Measurements from ENCODE around the gene SLC36A3. TPM values are rescaled to one million over a fixed set of nuclear protein-coding genes. Genes with fewer than 3 reads are reported as not detected.
"Not testable (repeated sequence)": the region's sequence is repeated elsewhere in the genome, so short reads cannot be mapped to it uniquely, and the experiment has no call there.

SLC36A3 gene
- total RNA-seq, 2 experiments from 2014 or later = not detected

DNA sequence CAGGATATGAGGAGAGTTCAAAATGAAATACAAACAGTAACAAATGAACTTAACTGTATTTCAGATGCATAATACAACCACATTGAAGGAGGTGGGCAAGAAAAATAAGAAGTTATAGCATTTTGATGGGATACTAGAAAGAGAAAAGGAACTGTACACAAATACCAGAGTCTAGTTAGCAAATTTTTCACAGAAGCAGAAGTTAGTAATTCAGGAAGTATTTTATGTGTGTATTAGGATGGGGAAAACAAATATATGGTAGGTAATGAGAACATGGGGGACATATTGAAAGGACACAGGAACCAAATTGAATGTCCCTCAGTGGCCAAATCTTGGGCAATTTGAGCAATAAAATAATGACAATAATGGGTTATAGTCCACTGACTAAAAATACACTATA lies 32.2 kb downstream of the SLC36A3 start:
- Mint-ChIP-seq H3K4me3 (no peak overlapping the region), H3K27ac (no peak overlapping the region), H3K27me3 (peaks cover 3% of the 10 kb centered on the region), H3K9me3 (no peaks in the 10 kb centered on the region), H3K4me1 (no peaks in the 10 kb centered on the region), H3K36me3 (ENCODE audit: low read depth) (peaks cover 19% of the 10 kb centered on the region)
- ChIA-PET CTCF (no interaction called here), POLR2A (no interaction called here)
- DNase-seq = no peak

DNA sequence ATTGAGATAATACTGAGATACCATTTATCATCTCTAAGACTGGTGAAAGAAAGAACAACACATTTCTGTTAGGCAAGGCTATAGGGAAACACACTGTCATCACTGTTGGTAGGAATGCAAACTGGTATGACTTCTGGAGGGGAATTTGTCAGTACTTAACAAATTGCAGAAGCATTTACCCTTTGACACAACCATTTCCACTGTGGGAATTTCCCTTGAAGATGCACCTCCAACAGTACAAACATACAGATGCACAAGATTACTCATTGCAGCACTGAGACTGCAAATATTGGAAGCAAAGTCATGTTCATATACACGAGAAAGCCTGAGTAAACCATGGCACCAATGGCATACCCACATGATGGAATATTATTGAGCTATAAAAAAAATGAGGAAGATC lies 33.0 kb downstream of the SLC36A3 start:
- H3K27ac Mint-ChIP-seq = no peak overlapping the region
- H3K27me3 Mint-ChIP-seq = no peaks in the 10 kb centered on the region
- ChIA-PET POLR2A (no interaction called here), CTCF (no interaction called here)
- H3K4me1 Mint-ChIP-seq = no peaks in the 10 kb centered on the region
- no peaks in the 10 kb centered on the region for H3K9me3 Mint-ChIP-seq
- no peak for DNase-seq
- H3K4me3 Mint-ChIP-seq = no peak overlapping the region
- peaks cover 22% of the 10 kb centered on the region for H3K36me3 Mint-ChIP-seq (ENCODE audit: low read depth)

DNA sequence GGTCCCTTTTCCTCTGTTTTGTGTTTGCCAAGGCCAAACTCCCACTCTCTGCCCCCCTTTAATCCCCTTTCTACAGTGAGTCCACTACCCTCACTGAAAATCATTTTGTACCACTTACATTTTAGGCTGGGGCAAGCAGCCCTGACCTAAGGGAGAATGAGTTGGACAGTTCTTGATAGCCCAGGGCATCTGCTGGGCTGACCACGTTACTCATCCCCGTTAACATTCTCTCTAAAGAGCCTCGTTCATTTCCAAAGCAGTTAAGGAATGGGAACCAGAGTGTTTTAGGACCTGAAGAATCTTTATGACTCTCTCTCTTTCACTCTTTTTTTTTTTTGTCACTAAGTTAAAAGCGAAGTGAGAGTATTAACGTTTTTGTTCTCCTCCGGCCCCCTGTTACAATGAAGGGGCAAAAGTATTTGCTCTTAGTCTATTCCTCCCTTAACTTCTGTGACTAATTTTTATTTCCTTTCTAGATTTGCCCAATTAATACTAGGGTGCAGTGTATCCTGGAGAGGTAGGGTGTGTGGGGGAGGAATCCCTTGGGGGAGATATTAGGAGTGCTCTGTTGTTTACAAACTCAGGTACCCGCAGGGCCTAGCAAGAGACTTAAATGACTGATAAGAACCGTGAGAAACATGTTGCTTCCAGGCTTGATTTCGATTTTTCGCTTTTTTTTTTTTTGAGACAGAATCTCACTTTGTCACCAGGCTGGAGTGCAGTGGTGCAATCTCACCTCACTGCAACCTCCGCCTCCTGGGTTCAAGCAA lies 35.9 kb downstream of the SLC36A3 start:
- no peak for DNase-seq
- Mint-ChIP-seq H3K36me3 (ENCODE audit: low read depth) (peaks cover 26% of the 10 kb centered on the region), H3K27me3 (no peaks in the 10 kb centered on the region), H3K27ac (no peak overlapping the region), H3K4me1 (peaks cover 12% of the 10 kb centered on the region), H3K9me3 (no peaks in the 10 kb centered on the region), H3K4me3 (no peak overlapping the region)
- POLR2A ChIA-PET = no interaction called here
- CTCF ChIA-PET = interaction anchor here (1.4 kb wide), 1 partner anchor 14 kb away, joined by 5 read pairs; no protein-coding TSS in a partner anchor

DNA sequence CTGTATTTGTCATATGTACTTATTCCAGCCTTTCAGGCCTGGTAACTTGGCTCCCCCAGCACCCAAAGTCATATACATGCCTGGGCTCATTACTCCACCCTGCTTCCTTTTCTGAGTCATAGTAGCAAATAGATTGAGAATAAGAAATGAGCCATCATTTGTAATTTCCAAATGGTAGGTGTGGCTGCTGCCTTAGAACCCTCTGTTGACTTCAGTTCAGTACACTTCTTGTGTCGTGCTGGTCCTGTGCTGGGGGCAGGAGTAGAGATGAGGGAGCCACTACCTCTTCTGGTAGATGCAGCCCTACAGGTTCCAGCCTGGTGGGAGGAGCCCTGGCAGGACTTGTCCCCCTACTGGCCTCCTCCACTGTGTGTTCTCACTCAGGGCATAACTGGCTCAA lies 39.5 kb downstream of the SLC36A3 start:
- no peak for DNase-seq
- ChIA-PET CTCF (interaction anchor here (2.7 kb wide), 1 partner anchor 11 kb away, joined by 13 read pairs; the partner anchor contains the start of gene GM2A), POLR2A (no interaction called here)
- Mint-ChIP-seq H3K4me3 (no peak overlapping the region), H3K4me1 (peaks cover 12% of the 10 kb centered on the region), H3K36me3 (ENCODE audit: low read depth) (peaks cover 26% of the 10 kb centered on the region), H3K27ac (peak overlapping the region; percentile 20), H3K27me3 (no peaks in the 10 kb centered on the region), H3K9me3 (no peaks in the 10 kb centered on the region)

DNA sequence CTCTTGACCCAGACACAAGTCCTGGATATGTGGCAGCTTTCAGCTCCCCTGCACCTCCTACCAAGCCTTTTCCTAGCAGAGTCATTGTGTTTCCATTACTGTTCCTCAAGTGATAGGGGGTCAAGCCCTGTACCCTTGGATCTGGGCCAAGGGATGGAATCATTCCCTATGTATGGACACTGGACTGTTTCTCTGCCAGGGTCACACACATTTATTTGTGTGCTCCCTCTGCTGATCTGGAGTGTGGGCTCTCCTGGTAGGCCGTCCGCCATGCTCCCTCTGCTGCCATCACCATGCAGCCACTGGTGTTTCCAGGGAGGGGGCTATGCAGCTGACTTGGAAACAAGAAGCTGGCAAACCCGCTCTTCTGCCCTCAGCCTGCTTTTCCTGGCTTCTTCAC lies 41.0 kb downstream of the SLC36A3 start:
- H3K27ac Mint-ChIP-seq = no peak overlapping the region
- DNase-seq = no peak
- H3K27me3 Mint-ChIP-seq = no peaks in the 10 kb centered on the region
- H3K4me3 Mint-ChIP-seq = no peak overlapping the region
- ChIA-PET CTCF (interaction anchor here (0.7 to 1.8 kb wide), 2 partner anchors 11 to 768 kb away, joined by 4 to 5 read pairs; no protein-coding TSS in a partner anchor), POLR2A (no interaction called here)
- H3K9me3 Mint-ChIP-seq = no peaks in the 10 kb centered on the region
- H3K36me3 Mint-ChIP-seq (ENCODE audit: low read depth) = peaks cover 18% of the 10 kb centered on the region
- peaks cover 12% of the 10 kb centered on the region for H3K4me1 Mint-ChIP-seq

DNA sequence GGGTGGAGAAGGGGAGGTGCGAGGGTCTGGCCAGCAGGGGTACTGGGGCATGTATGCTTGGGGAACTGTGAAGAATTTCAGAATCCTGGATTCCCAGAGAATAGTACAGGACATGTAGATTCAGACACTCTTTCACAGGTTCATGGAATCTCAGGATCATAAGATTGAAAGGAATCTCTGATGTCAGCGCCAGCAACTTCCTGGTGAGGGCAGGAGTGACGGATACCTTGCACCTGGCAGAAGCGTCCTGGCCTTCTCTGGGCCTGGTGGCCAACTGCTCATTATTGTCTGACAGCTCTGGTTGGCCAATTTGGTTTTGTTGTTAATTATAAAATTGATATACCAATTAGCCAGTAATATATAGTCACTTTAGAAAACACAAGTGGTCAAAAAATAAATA lies 43.6 kb downstream of the SLC36A3 start:
- Mint-ChIP-seq H3K4me3 (no peak overlapping the region), H3K27me3 (no peaks in the 10 kb centered on the region), H3K36me3 (ENCODE audit: low read depth) (peaks cover 2% of the 10 kb centered on the region), H3K9me3 (no peaks in the 10 kb centered on the region), H3K27ac (no peak overlapping the region), H3K4me1 (peaks cover 17% of the 10 kb centered on the region)
- ChIA-PET POLR2A (interaction anchor here (0.7 kb wide), 1 partner anchor 37 kb away, joined by 3 read pairs; no protein-coding TSS in a partner anchor), CTCF (no interaction called here)
- no peak for DNase-seq

DNA sequence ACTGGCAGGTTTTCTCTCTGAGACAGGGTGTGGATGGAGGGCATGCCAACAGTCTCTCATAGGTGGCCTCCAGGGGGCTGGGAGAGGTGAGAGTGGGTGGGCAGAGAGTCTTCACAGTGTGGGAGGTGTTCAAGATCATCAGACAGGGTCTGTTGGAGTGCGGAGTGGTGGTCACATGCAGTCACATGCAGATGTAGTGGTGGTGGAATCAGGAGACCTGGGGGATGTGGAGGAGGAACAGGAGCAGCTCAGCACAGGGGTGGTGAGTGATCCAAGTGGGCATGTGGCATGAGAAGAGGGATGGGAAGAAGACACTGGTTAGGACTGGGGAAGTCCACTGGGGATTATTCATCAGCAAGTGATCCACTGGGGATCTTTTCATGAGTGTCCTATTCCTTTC lies 44.8 kb downstream of the SLC36A3 start:
- Mint-ChIP-seq H3K4me1 (peaks cover 15% of the 10 kb centered on the region), H3K27me3 (no peaks in the 10 kb centered on the region), H3K4me3 (no peak overlapping the region), H3K36me3 (ENCODE audit: low read depth) (no peaks in the 10 kb centered on the region), H3K9me3 (no peaks in the 10 kb centered on the region), H3K27ac (no peak overlapping the region)
- ChIA-PET CTCF (no interaction called here), POLR2A (no interaction called here)
- DNase-seq = no peak

DNA sequence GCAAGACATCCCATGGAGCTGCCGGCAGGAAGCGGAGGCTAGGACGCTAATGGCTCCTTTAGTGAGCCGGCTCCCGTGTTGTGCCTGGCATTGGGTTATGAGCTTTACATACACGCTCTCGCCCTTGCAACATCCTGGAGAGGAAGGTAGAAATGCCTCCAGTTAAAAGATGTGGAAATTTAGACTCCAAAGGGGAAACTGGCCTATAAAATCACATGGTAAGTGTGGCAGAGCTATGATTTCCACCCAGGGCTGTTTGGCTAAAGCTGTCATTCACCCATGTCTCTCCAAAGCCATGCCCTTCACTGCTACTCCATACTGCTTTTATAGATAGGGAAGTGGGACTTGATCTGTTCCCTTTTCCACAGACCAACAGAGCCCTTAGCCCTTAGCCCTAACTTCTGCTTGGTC lies 45.4 kb downstream of the SLC36A3 start:
- no peak overlapping the region for H3K27ac Mint-ChIP-seq
- no peak for DNase-seq
- POLR2A ChIA-PET = no interaction called here
- CTCF ChIA-PET = interaction anchor here (0.6 kb wide), 1 partner anchor 147 kb away, joined by 3 read pairs; no protein-coding TSS in a partner anchor
- H3K4me1 Mint-ChIP-seq = peaks cover 15% of the 10 kb centered on the region
- H3K27me3 Mint-ChIP-seq = no peaks in the 10 kb centered on the region
- H3K9me3 Mint-ChIP-seq = no peaks in the 10 kb centered on the region
- H3K36me3 Mint-ChIP-seq (ENCODE audit: low read depth) = no peaks in the 10 kb centered on the region
- H3K4me3 Mint-ChIP-seq = no peak overlapping the region

DNA sequence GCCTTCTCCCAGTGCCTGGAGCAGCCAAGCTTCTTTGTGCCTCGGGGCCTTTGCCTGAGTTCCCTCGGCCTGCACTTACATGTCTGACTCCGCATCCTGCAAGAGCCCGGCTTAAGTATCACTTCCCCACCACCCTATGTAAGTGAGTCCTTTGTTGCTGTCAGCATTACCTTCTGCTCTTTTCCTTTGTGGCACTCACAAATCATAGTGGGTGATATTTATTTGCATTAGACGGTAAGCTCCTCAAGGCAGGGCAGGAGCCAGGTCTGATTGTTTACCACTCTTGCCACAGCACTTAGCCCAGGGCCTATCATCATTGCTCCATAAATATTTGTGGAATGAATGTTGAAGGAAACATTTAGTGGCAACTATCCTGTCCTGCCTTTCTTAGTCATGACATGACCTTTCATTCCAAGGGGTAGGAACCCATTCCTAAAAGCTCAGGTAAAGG lies 45.8 kb downstream of the SLC36A3 start:
- POLR2A ChIA-PET = no interaction called here
- CTCF ChIA-PET = interaction anchor here (0.6 to 1.0 kb wide), 2 partner anchors 20 to 147 kb away, joined by 3 to 5 read pairs; no protein-coding TSS in a partner anchor
- Mint-ChIP-seq H3K27ac (no peak overlapping the region), H3K4me3 (no peak overlapping the region), H3K36me3 (ENCODE audit: low read depth) (no peaks in the 10 kb centered on the region), H3K4me1 (peaks cover 15% of the 10 kb centered on the region), H3K9me3 (no peaks in the 10 kb centered on the region), H3K27me3 (no peaks in the 10 kb centered on the region)
- no peak for DNase-seq

DNA sequence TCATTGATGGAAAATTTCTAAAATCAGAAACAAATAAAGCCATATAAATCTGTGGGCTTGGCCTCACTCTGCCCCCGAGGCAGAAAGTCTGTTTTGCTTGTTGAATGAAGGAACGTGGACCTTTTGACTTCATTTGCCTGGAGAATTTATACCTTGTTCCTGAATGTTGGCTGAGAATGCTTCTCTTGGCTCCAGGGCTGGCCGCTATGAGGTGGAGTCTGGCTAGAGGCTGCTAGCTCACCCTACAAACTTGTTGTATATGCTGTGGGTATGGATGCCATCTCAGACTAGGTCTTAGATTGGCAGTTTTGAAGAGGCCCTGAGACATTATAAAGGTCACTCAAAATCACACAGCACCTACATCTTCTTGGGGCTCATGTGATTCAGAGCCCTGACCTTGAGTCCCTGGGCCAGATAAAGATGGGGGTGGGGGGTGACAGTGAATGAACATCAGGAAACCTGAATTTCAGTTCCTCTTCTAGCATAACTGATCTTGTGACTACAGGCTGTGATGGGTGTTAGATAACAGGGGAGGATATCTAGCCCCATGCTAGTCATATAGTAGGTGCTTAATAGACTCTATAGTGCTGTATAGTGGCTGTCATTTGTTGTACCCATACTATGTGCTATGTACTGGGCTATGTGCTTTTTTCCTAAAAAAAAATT lies 47.8 kb downstream of the SLC36A3 start:
- Mint-ChIP-seq H3K9me3 (peaks cover 2% of the 10 kb centered on the region), H3K4me3 (no peak overlapping the region), H3K27me3 (no peaks in the 10 kb centered on the region), H3K4me1 (peaks cover 31% of the 10 kb centered on the region), H3K36me3 (ENCODE audit: low read depth) (peaks cover 2% of the 10 kb centered on the region), H3K27ac (no peak overlapping the region)
- POLR2A ChIA-PET = no interaction called here
- DNase-seq = no peak
- CTCF ChIA-PET = no interaction called here

DNA sequence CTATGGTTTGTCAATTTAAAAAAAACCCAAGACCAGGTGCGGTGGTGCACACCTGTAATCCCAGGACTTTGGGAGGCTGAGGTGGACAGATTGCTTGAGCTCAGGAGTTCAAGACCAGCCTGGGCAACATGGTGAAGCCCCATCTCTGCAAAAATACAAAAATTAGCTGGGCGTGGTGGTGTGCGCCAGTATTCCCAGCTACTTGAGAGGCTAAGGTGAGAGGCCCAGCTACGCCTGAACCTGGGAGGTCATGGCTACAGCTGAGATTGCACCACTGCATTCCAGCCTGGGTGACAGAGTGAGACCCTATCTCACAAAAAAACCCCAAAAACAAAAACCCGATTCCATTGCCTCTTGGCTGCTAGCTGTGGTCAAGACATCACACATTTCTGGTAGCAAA lies 48.6 kb downstream of the SLC36A3 start:
- POLR2A ChIA-PET = not testable (repeated sequence)

DNA sequence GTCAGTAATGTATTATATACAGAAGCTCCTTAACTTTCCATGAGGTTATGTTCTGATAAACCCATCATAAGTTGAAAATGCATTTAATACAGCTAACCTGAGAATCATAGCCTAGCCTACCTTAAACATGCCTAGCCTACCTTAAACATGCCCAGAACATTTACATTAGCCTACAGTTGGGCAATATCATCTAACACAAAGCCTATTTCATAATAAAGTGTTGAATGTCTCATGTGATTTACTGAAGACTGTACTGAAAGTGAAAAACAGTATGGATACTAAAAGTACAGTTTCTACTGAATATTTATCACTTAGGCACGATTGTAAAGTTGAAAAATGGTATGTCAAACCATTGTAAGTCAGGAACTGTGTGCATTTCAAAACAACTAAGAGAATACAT lies 49.0 kb downstream of the SLC36A3 start:
- Mint-ChIP-seq H3K9me3 (peaks cover 3% of the 10 kb centered on the region), H3K4me3 (no peak overlapping the region), H3K27ac (no peak overlapping the region), H3K36me3 (ENCODE audit: low read depth) (peaks cover 6% of the 10 kb centered on the region), H3K4me1 (peaks cover 37% of the 10 kb centered on the region), H3K27me3 (no peaks in the 10 kb centered on the region)
- DNase-seq = no peak
- ChIA-PET CTCF (interaction anchor here (1.2 to 2.5 kb wide), 3 partner anchors 10 to 16 kb away, joined by 3 to 13 read pairs (median 8); no protein-coding TSS in a partner anchor), POLR2A (interaction anchor here (0.7 kb wide), 1 partner anchor 41 kb away, joined by 4 read pairs; no protein-coding TSS in a partner anchor)

More for the DNA sequence above, 48.6 kb downstream of the SLC36A3 start:
- H3K27me3 Mint-ChIP-seq; H3K27ac Mint-ChIP-seq; DNase-seq; H3K36me3 Mint-ChIP-seq (ENCODE audit: low read depth); H3K9me3 Mint-ChIP-seq; H3K4me3 Mint-ChIP-seq: not testable (repeated sequence)
- peaks cover 37% of the 10 kb centered on the region for H3K4me1 Mint-ChIP-seq
- CTCF ChIA-PET = interaction anchor here (1.2 kb wide), 1 partner anchor 11 kb away, joined by 3 read pairs; no protein-coding TSS in a partner anchor

DNA sequence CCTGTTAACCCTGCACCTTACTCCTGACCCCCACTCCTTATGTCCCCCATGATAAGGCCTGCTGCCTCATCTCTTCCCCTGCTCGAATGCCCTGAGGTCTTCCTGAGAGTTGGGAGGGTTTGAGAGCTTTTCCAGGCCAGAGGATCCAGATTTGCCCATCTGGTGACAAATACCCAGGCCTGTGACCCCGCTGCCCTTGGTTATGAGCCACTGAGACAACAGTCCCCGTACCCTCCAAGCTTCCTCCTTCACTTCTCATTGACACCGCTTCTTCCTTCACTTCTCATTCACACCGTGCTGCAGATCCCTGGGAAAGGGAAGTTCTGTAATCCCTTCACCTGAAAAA lies 50.0 kb downstream of the SLC36A3 start:
- H3K4me1 Mint-ChIP-seq = peaks cover 37% of the 10 kb centered on the region
- CTCF ChIA-PET = interaction anchor here (1.5 to 2.5 kb wide), 4 partner anchors 11 to 127 kb away, joined by 5 to 13 read pairs (median 7); no protein-coding TSS in a partner anchor

More for the DNA sequence above, 50.0 kb downstream of the SLC36A3 start:
- peaks cover 6% of the 10 kb centered on the region for H3K36me3 Mint-ChIP-seq (ENCODE audit: low read depth)
- DNase-seq = no peak
- POLR2A ChIA-PET = no interaction called here
- peak overlapping the region; percentile 91 for H3K27ac Mint-ChIP-seq
- H3K4me3 Mint-ChIP-seq = peak overlapping the region; percentile 90
- H3K9me3 Mint-ChIP-seq = peaks cover 3% of the 10 kb centered on the region
- no peaks in the 10 kb centered on the region for H3K27me3 Mint-ChIP-seq

All from activated CD4-positive, alpha-beta T cell treated with anti-CD3 and anti-CD28 coated beads, Interleukin-2, amount 10 ng/mL, durations not matched to agents 7 days and 5 days (primary cell).